Measurements from ENCODE around the gene PHKG1. TPM values are rescaled to one million over a fixed set of nuclear protein-coding genes. Genes with fewer than 3 reads are reported as not detected.
"Not testable (repeated sequence)": the region's sequence is repeated elsewhere in the genome, so short reads cannot be mapped to it uniquely, and the experiment has no call there.

The PHKG1 gene
- total RNA-seq, 2 experiments from 2014 or later = 9.7 to 11.5 TPM

DNA sequence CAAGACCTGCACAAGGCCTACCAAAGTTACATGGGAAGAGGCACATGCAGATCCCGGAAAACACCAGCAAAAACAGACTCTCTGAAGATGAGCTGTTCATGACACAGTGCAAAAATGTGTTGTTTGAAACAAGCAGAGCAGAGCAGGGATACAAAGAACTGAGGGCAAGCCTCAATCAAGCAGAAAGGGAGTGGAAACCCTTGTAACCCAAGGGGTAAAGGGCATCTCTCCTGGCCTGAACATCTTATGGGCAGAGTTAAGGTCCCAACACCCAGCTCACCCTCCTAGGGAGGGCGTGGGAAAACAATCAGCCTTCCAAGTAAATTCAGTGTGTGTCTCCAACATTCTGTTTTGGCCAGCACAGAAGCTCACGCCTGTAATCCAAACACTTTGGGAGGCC is 52.0 kb downstream of the PHKG1 start:
- TF ChIP-seq, protein P1, sequence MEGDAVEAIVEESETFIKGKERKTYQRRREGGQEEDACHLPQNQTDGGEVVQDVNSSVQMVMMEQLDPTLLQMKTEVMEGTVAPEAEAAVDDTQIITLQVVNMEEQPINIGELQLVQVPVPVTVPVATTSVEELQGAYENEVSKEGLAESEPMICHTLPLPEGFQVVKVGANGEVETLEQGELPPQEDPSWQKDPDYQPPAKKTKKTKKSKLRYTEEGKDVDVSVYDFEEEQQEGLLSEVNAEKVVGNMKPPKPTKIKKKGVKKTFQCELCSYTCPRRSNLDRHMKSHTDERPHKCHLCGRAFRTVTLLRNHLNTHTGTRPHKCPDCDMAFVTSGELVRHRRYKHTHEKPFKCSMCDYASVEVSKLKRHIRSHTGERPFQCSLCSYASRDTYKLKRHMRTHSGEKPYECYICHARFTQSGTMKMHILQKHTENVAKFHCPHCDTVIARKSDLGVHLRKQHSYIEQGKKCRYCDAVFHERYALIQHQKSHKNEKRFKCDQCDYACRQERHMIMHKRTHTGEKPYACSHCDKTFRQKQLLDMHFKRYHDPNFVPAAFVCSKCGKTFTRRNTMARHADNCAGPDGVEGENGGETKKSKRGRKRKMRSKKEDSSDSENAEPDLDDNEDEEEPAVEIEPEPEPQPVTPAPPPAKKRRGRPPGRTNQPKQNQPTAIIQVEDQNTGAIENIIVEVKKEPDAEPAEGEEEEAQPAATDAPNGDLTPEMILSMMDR (IDR thresholded peaks at IDR 0.05) = no peak
- intact Hi-C loops (cut with DNase I, micrococcal nuclease) = loop anchor here in 1 of 2 experiments (10.0 kb wide), 1 partner anchor 1286 kb away; the partner anchor contains the start of gene SEC61G
- H3K4me3 ChIP-seq (ENCODE audit: low read length) = no peak overlapping the region
- H3K4me1 Mint-ChIP-seq (ENCODE audit: low read depth) = no peaks in the 10 kb centered on the region
- H3K27me3 Mint-ChIP-seq = no peaks in the 10 kb centered on the region
- H3K4me1 ChIP-seq (ENCODE audit: insufficient read depth, low read length) = no peaks in the 10 kb centered on the region
- H3K9me3 Mint-ChIP-seq = no peaks in the 10 kb centered on the region
- H3K4me3 Mint-ChIP-seq = no peak overlapping the region
- H3K36me3 ChIP-seq (ENCODE audit: insufficient read depth, low read length) = no peaks in the 10 kb centered on the region
- H3K27me3 ChIP-seq (ENCODE audit: control insufficient read depth in 1 of 2, insufficient read depth in 2 of 2, low read length in 2 of 2) = no peaks in the 10 kb centered on the region
- H3K27ac Mint-ChIP-seq = no peak overlapping the region
- H3K27ac ChIP-seq (ENCODE audit: low read depth in 1 of 2, low read length in 2 of 2) = no peak overlapping the region
- no peaks in the 10 kb centered on the region for H3K36me3 Mint-ChIP-seq (ENCODE audit: low read depth)
- no peak for ATAC-seq (ENCODE audit: poor library complexity)
- ChIA-PET CTCF (no interaction called here), POLR2A (no interaction called here)
- DNase-seq = no peak
- no peaks in the 10 kb centered on the region for H3K9me3 ChIP-seq (ENCODE audit: control insufficient read depth in 1 of 2, insufficient read depth in 1 of 2, low read length in 2 of 2)

DNA sequence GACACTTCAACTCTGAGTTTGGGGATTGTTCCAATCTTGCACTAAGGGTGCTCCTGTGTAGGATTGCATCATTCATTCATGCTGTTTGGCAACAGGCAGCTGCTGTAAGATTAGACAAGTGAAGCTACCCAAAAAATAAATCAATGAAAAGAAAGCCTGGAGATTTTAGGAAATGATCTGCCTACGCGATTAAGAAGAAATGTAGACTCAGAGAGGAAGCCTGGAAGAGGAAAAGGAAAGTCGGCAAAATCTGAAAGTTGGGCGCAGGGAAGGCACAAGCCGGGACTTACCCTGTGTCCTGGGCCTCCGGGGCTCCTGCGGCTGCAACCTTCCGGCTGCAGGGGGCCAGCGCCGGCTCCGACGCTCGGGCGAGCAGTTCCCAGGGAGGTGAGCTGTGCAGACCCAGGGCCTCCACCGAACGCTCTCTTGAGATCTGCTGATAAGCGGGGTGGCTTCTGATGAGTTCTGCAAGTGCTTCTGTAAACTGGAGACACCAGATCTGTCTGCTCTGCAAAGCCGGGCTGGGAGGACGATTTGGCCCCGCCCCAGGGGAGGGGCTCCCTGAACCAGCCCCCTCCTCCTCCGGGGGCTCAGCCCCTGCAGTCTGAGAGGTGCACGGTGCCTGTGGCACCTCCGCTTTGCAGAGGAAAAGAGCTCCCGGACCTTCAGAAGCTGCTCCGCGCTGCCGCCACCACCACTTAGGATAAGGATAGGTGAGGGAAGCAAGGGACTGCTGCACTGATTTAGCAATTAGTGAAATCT is 58.9 kb downstream of the PHKG1 start:
- POLR2A ChIA-PET = interaction anchor here (1.0 to 1.5 kb wide), 5 partner anchors 17 to 668 kb away, joined by 3 to 21 read pairs (median 5); partner anchors contain the start of genes CCT6A, CHCHD2, LANCL2 and PSPH
- Histone ChIP-seq H3K4me1 (ENCODE audit: insufficient read depth, low read length) (peaks cover 12% of the 10 kb centered on the region), H3K36me3 (ENCODE audit: insufficient read depth, low read length) (no peaks in the 10 kb centered on the region), H3K27ac (ENCODE audit: low read depth in 1 of 2, low read length in 2 of 2) (peak overlapping the region in 1 of 2 donors; percentile 30), H3K27me3 (ENCODE audit: control insufficient read depth in 1 of 2, insufficient read depth in 2 of 2, low read length in 2 of 2) (no peaks in the 10 kb centered on the region), H3K4me3 (ENCODE audit: low read length) (peak overlapping the region; percentile 67), H3K9me3 (ENCODE audit: control insufficient read depth in 1 of 2, insufficient read depth in 1 of 2, low read length in 2 of 2) (no peaks in the 10 kb centered on the region)
- intact Hi-C loops (cut with DNase I, micrococcal nuclease) = loop anchor here (2.0 to 5.0 kb wide), 3 partner anchors 17 to 41 kb away; partner anchors contain the start of genes CCT6A (in 2 of the 2) and PSPH (in 2 of the 2)
- no peaks in the 10 kb centered on the region for H3K27me3 Mint-ChIP-seq
- ATAC-seq (ENCODE audit: poor library complexity) (peak; percentile 98), DNase-seq (peak; percentile 52 to 87 (median 70))
- H3K36me3 Mint-ChIP-seq (ENCODE audit: low read depth) = no peaks in the 10 kb centered on the region
- CTCF ChIA-PET = interaction anchor here (1.8 kb wide), 1 partner anchor 31 kb away, joined by 11 read pairs; the partner anchor contains the start of gene SUMF2
- peaks cover 6% of the 10 kb centered on the region for H3K4me1 Mint-ChIP-seq (ENCODE audit: low read depth)
- H3K9me3 Mint-ChIP-seq = no peaks in the 10 kb centered on the region
- H3K4me3 Mint-ChIP-seq = peak overlapping the region; percentile 85
- TF ChIP-seq, protein P1 (IDR thresholded peaks at IDR 0.05) = peak; percentile 37
- H3K27ac Mint-ChIP-seq = peak overlapping the region; percentile 36

- H3K27ac Mint-ChIP-seq; H3K27me3 ChIP-seq (ENCODE audit: control insufficient read depth in 1 of 2, insufficient read depth in 2 of 2, low read length in 2 of 2); H3K27me3 Mint-ChIP-seq; POLR2A ChIA-PET; H3K9me3 Mint-ChIP-seq; H3K9me3 ChIP-seq (ENCODE audit: control insufficient read depth in 1 of 2, insufficient read depth in 1 of 2, low read length in 2 of 2); H3K4me3 Mint-ChIP-seq; CTCF ChIA-PET; DNase-seq; H3K36me3 Mint-ChIP-seq (ENCODE audit: low read depth); H3K36me3 ChIP-seq (ENCODE audit: insufficient read depth, low read length); ATAC-seq (ENCODE audit: poor library complexity); H3K4me3 ChIP-seq (ENCODE audit: low read length); H3K27ac ChIP-seq (ENCODE audit: low read depth in 1 of 2, low read length in 2 of 2); H3K4me1 Mint-ChIP-seq (ENCODE audit: low read depth): not testable (repeated sequence)
- peaks cover 12% of the 10 kb centered on the region for H3K4me1 ChIP-seq (ENCODE audit: insufficient read depth, low read length)
- intact Hi-C loops (cut with DNase I, micrococcal nuclease) = loop anchor here in 1 of 2 experiments (5.0 kb wide), 1 partner anchor 35 kb away; no protein-coding TSS in a partner anchor
These were observed 60.2 kb downstream of the PHKG1 start for GRCh38 chr7:56032578-56032977.

GRCh38 chr7:56031556-56031955 is 61.2 kb downstream of the PHKG1 start:
- POLR2A ChIA-PET; H3K4me3 ChIP-seq (ENCODE audit: low read length); H3K36me3 Mint-ChIP-seq (ENCODE audit: low read depth); H3K27ac Mint-ChIP-seq; H3K27me3 ChIP-seq (ENCODE audit: control insufficient read depth in 1 of 2, insufficient read depth in 2 of 2, low read length in 2 of 2); H3K9me3 Mint-ChIP-seq; ATAC-seq (ENCODE audit: poor library complexity); CTCF ChIA-PET; H3K9me3 ChIP-seq (ENCODE audit: control insufficient read depth in 1 of 2, insufficient read depth in 1 of 2, low read length in 2 of 2); H3K4me3 Mint-ChIP-seq; H3K27ac ChIP-seq (ENCODE audit: low read depth in 1 of 2, low read length in 2 of 2); H3K27me3 Mint-ChIP-seq; DNase-seq; H3K4me1 Mint-ChIP-seq (ENCODE audit: low read depth); H3K36me3 ChIP-seq (ENCODE audit: insufficient read depth, low read length): not testable (repeated sequence)
- intact Hi-C loops (cut with DNase I, micrococcal nuclease) = loop anchor here in 1 of 2 experiments (5.0 kb wide), 1 partner anchor 36 kb away; no protein-coding TSS in a partner anchor
- peaks cover 12% of the 10 kb centered on the region for H3K4me1 ChIP-seq (ENCODE audit: insufficient read depth, low read length)
